ENCODE measurements around the gene DIP2A.
A peak's percentile ranks its signal among the peaks of the same experiment; 100 is the strongest.

Gene DIP2A

GRCh38 chr21:46613391-46613790 lies 154.7 kb downstream of the DIP2A start:
- Histone ChIP-seq H3K9me3 (ENCODE audit: severe bottlenecking) (no peaks in the 10 kb centered on the region), H3K4me1 (ENCODE audit: insufficient read depth, poor library complexity, severe bottlenecking) (no peaks in the 10 kb centered on the region), H3K27ac (ENCODE audit: poor library complexity, severe bottlenecking) (no peak overlapping the region), H3K27me3 (ENCODE audit: insufficient read depth, poor library complexity, severe bottlenecking) (peaks cover 4% of the 10 kb centered on the region), H3K36me3 (ENCODE audit: low read depth) (no peaks in the 10 kb centered on the region), H3K4me3 (ENCODE audit: severe bottlenecking) (no peak overlapping the region)
- ATAC-seq (ENCODE audit: low read depth) (no peak), DNase-seq (ENCODE audit: low spot score) (no peak)
- TF ChIP-seq CTCF (IDR thresholded peaks at IDR 0.05; ENCODE audit: poor library complexity, severe bottlenecking) = no peak

DNA sequence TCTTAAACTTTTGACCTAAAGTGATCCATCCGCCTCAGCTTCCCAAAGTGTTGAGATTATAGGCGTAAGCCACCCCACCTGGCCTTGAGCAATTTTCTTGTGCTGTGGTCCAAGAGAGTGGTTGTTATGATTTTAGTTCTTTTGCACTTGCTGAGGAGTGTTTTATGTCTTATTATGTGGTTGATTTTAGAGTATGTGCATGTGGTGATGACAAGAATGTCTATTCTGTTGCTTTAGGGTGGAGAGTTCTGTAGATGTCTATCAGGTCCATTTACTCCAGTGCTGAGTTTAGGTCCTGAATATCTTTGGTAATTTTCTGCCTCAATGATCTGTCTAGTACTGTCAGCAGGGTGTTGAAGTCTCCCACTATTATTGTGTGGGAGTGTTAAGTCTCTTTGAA lies 157.4 kb downstream of the DIP2A start:
- H3K27ac ChIP-seq (ENCODE audit: poor library complexity, severe bottlenecking) = no peak overlapping the region
- no peak for TF ChIP-seq CTCF (IDR thresholded peaks at IDR 0.05; ENCODE audit: poor library complexity, severe bottlenecking)
- H3K4me3 ChIP-seq (ENCODE audit: severe bottlenecking) = no peak overlapping the region
- no peaks in the 10 kb centered on the region for H3K9me3 ChIP-seq (ENCODE audit: severe bottlenecking)
- DNase-seq (ENCODE audit: low spot score) = no peak
- no peaks in the 10 kb centered on the region for H3K36me3 ChIP-seq (ENCODE audit: low read depth)
- no peaks in the 10 kb centered on the region for H3K4me1 ChIP-seq (ENCODE audit: insufficient read depth, poor library complexity, severe bottlenecking)
- peaks cover 4% of the 10 kb centered on the region for H3K27me3 ChIP-seq (ENCODE audit: insufficient read depth, poor library complexity, severe bottlenecking)
- no peak for ATAC-seq (ENCODE audit: low read depth)

GRCh38 chr21:46616656-46617055 lies 158.0 kb downstream of the DIP2A start:
- Histone ChIP-seq H3K4me3 (ENCODE audit: severe bottlenecking) (no peak overlapping the region), H3K36me3 (ENCODE audit: low read depth) (no peaks in the 10 kb centered on the region), H3K27me3 (ENCODE audit: insufficient read depth, poor library complexity, severe bottlenecking) (peaks cover 4% of the 10 kb centered on the region), H3K9me3 (ENCODE audit: severe bottlenecking) (no peaks in the 10 kb centered on the region), H3K27ac (ENCODE audit: poor library complexity, severe bottlenecking) (no peak overlapping the region), H3K4me1 (ENCODE audit: insufficient read depth, poor library complexity, severe bottlenecking) (no peaks in the 10 kb centered on the region)
- DNase-seq (ENCODE audit: low spot score) (no peak), ATAC-seq (ENCODE audit: low read depth) (no peak)
- no peak for TF ChIP-seq CTCF (IDR thresholded peaks at IDR 0.05; ENCODE audit: poor library complexity, severe bottlenecking)

- H3K36me3 ChIP-seq (ENCODE audit: low read depth) = no peaks in the 10 kb centered on the region
- H3K27ac ChIP-seq (ENCODE audit: poor library complexity, severe bottlenecking) = no peak overlapping the region
- DNase-seq (ENCODE audit: low spot score) = no peak
- H3K9me3 ChIP-seq (ENCODE audit: severe bottlenecking) = no peaks in the 10 kb centered on the region
- no peaks in the 10 kb centered on the region for H3K4me1 ChIP-seq (ENCODE audit: insufficient read depth, poor library complexity, severe bottlenecking)
- H3K4me3 ChIP-seq (ENCODE audit: severe bottlenecking) = no peak overlapping the region
- peaks cover 4% of the 10 kb centered on the region for H3K27me3 ChIP-seq (ENCODE audit: insufficient read depth, poor library complexity, severe bottlenecking)
- TF ChIP-seq CTCF (IDR thresholded peaks at IDR 0.05; ENCODE audit: poor library complexity, severe bottlenecking) = no peak
- no peak for ATAC-seq (ENCODE audit: low read depth)
Measured at GRCh38 chr21:46617267-46618051, 158.8 kb downstream of the DIP2A start.

- no peak for DNase-seq (ENCODE audit: low spot score)
- 0 out of 3 replicates have a peak, but pooled peaks have one; percentile 38 for ATAC-seq (ENCODE audit: low read depth)
- H3K27ac ChIP-seq (ENCODE audit: poor library complexity, severe bottlenecking) = no peak overlapping the region
Measured at GRCh38 chr21:46618738-46619379, 160.2 kb downstream of the DIP2A start.

More at GRCh38 chr21:46618738-46619379, 160.2 kb downstream of the DIP2A start:
- TF ChIP-seq CTCF (IDR thresholded peaks at IDR 0.05; ENCODE audit: poor library complexity, severe bottlenecking) = no peak
- H3K9me3 ChIP-seq (ENCODE audit: severe bottlenecking) = no peaks in the 10 kb centered on the region
- peaks cover 4% of the 10 kb centered on the region for H3K27me3 ChIP-seq (ENCODE audit: insufficient read depth, poor library complexity, severe bottlenecking)
- H3K4me1 ChIP-seq (ENCODE audit: insufficient read depth, poor library complexity, severe bottlenecking) = no peaks in the 10 kb centered on the region
- no peak overlapping the region for H3K4me3 ChIP-seq (ENCODE audit: severe bottlenecking)
- no peaks in the 10 kb centered on the region for H3K36me3 ChIP-seq (ENCODE audit: low read depth)

All from RWPE2 (cell line).